ENCODE data around the gene TRPC4.

GRCh38 chr13:37863708-37864107 lies 5.9 kb downstream of the TRPC4 start:
- no peak for TF ChIP-seq CTCF (IDR thresholded peaks at IDR 0.05; ENCODE audit: insufficient read depth, low read length)
- no peak for TF ChIP-seq SPI1 (IDR thresholded peaks at IDR 0.05; ENCODE audit: borderline replicate concordance, low read depth)
- no peak for TF ChIP-seq POLR2AphosphoS5 (IDR thresholded peaks at IDR 0.05; ENCODE audit: low read depth)
- TF ChIP-seq REST (IDR thresholded peaks at IDR 0.05; ENCODE audit: insufficient replicate concordance, low read depth), result no peak
- no peak for TF ChIP-seq GABPA (IDR thresholded peaks at IDR 0.05; ENCODE audit: low read depth)
